SK-N-SH (cell line): ENCODE data around the gene GALNT12. TPM values are rescaled to one million over a fixed set of nuclear protein-coding genes. Genes with fewer than 3 reads are reported as not detected.

Experiments used
- CTCF ChIA-PET: fragments of 300-600, 350-600 bp; formaldehyde crosslinking; extraction: SDS; loops from one replicate; lab custom pipeline; 2021; lab: Yijun Ruan, JAX
- POLR2A ChIA-PET: fragments of 350-600 bp; sonication (Branson Sonifier 250); formaldehyde crosslinking; extraction: SDS; loops from one replicate; lab custom pipeline; 2020; ENCODE audit warnings: antibody characterized with exemption, inconsistent platforms; lab: Yijun Ruan, JAX
- DNase-seq: peaks from one replicate; pipeline ENCODE4 v3.0.0; 2012
- H2AFZ ChIP-seq: fragments of 200-600 bp; sonication (generic); 2 replicates; pipeline ENCODE4 v1.8.1; 2016; ENCODE audit warnings: antibody characterized with exemption, mild to moderate bottlenecking, low read depth
- H3F3A ChIP-seq: fragments of 200-600 bp; sonication (generic); replicated peaks from 2 replicates; pipeline ENCODE3; 2016; ENCODE audit warnings: antibody characterized with exemption, mild to moderate bottlenecking; ENCODE audit not compliant: insufficient read depth
- H3K27ac ChIP-seq, 2 experiments: fragments of 200-500 bp in 1 of 2; fragments of 200-600 bp in 1 of 2; sonication (Bioruptor generic) in 1 of 2; sonication (generic), shearing (Covaris generic) in 1 of 2; 2 replicates each; pipeline versions ENCODE4 v1.5.1 to v1.6.1; 2014 to 2016; ENCODE audit warnings: low read depth in 2 of 2, inconsistent platforms in 1 of 2, low read length in 1 of 2, mild to moderate bottlenecking in 1 of 2, mixed read lengths in 1 of 2
- H3K27me3 ChIP-seq: fragments of 200-600 bp; sonication (generic), shearing (Covaris generic); 2 replicates; pipeline ENCODE4 v1.6.1; 2016; ENCODE audit warnings: mixed run types; ENCODE audit not compliant: insufficient read depth
- H3K36me3 ChIP-seq, 2 experiments: fragments of 200-500 bp in 1 of 2; fragments of 200-600 bp in 1 of 2; sonication (Bioruptor generic) in 1 of 2; sonication (generic) in 1 of 2; replicated peaks in 1 of 2; 2 replicates each; pipeline versions ENCODE3 to v1.5.1; 2014 to 2016; ENCODE audit warnings: low read length in 1 of 2, mild to moderate bottlenecking in 1 of 2; ENCODE audit not compliant: insufficient read depth in 2 of 2, control insufficient read depth in 1 of 2
- H3K4me1 ChIP-seq, 2 experiments: fragments of 200-500 bp in 1 of 2; fragments of 200-600 bp in 1 of 2; sonication (Bioruptor generic) in 1 of 2; sonication (generic), shearing (Covaris generic) in 1 of 2; 2 replicates each; pipeline versions ENCODE4 v1.5.1 to v1.6.1; 2014 to 2016; ENCODE audit warnings: low read depth in 1 of 2, low read length in 1 of 2, mixed run types in 1 of 2; ENCODE audit not compliant: insufficient read depth in 2 of 2, control insufficient read depth in 1 of 2
- H3K4me2 ChIP-seq: fragments of 200-600 bp; sonication (generic), shearing (Covaris generic); 2 replicates; pipeline ENCODE4 v1.6.1; 2017; ENCODE audit warnings: mixed run types
- H3K4me3 ChIP-seq, 2 experiments: fragments of 200-500 bp in 1 of 2; fragments of 200-600 bp in 1 of 2; sonication (Bioruptor generic) in 1 of 2; sonication (generic), shearing (Covaris generic) in 1 of 2; 2 replicates each; pipeline versions ENCODE4 v1.5.1 to v1.8.1; 2014 to 2016; ENCODE audit warnings: low read depth in 2 of 2, inconsistent platforms in 1 of 2, low read length in 1 of 2, mild to moderate bottlenecking in 1 of 2, mixed read lengths in 1 of 2, moderate library complexity in 1 of 2
- H3K79me2 ChIP-seq: fragments of 200-600 bp; sonication (generic); 2 replicates; pipeline ENCODE4 v1.8.1; 2017; ENCODE audit warnings: mild to moderate bottlenecking; ENCODE audit not compliant: insufficient read depth
- H3K9ac ChIP-seq: fragments of 200-600 bp; sonication (generic); 2 replicates; pipeline ENCODE4 v1.6.1; 2017; ENCODE audit warnings: mixed run types
- H3K9me2 ChIP-seq: fragments of 200-600 bp; sonication (generic); 2 replicates; pipeline ENCODE4 v1.6.1; 2017; ENCODE audit warnings: mixed run types
- H3K9me3 ChIP-seq: fragments of 200-600 bp; sonication (generic); 2 replicates; pipeline ENCODE4 v1.6.1; 2017; ENCODE audit warnings: mixed run types, mild to moderate bottlenecking, moderate library complexity
- H4K20me1 ChIP-seq: fragments of 200-600 bp; sonication (generic); 2 replicates; pipeline ENCODE4 v1.6.1; 2017; ENCODE audit warnings: mild to moderate bottlenecking, mixed run types; ENCODE audit not compliant: insufficient read depth
- JUND ChIP-seq: IDR thresholded peaks from 2 replicates; pipeline ENCODE4 v1.4.0; 2012
- MXI1 ChIP-seq: IDR thresholded peaks from 2 replicates; pipeline ENCODE4 v1.6.1; 2012; ENCODE audit warnings: mild to moderate bottlenecking, low read depth, low read length, improper control_type of control experiment
- NFIC ChIP-seq: IDR thresholded peaks from 2 replicates; pipeline ENCODE4 v1.4.0; 2012; ENCODE audit warnings: borderline replicate concordance
- YY1 ChIP-seq: IDR thresholded peaks from 2 replicates; pipeline ENCODE4 v1.4.0; 2012; ENCODE audit warnings: low read depth, mild to moderate bottlenecking
- WGBS: methylation state at CpG from one replicate; pipeline ENCODE4 v1.1.6; 2017; ENCODE audit warnings: low lambda C conversion rate; 5-methylcytosine and 5-hydroxymethylcytosine counted together
- polyA plus RNA-seq, 3 experiments: library from polyadenylated mRNA; depleted of rRNA; stranded (reverse); fragments of >200 nt; gene quantifications; 2 replicates each; pipeline ENCODE4 v1.2.3, GENCODE V29; 2012
- TF ChIP-seq, protein P1 (sequence below): fragments of 200-600 bp; sonication (generic); IDR thresholded peaks from 2 replicates; pipeline ENCODE4 v1.6.1; 2017; ENCODE audit warnings: antibody characterized with exemption, mild to moderate bottlenecking, moderate library complexity

Gene GALNT12
- polyA plus RNA-seq, 1 of the 3 experiments (the other 2 are of a cell fraction) = 7.4 TPM

DNA sequence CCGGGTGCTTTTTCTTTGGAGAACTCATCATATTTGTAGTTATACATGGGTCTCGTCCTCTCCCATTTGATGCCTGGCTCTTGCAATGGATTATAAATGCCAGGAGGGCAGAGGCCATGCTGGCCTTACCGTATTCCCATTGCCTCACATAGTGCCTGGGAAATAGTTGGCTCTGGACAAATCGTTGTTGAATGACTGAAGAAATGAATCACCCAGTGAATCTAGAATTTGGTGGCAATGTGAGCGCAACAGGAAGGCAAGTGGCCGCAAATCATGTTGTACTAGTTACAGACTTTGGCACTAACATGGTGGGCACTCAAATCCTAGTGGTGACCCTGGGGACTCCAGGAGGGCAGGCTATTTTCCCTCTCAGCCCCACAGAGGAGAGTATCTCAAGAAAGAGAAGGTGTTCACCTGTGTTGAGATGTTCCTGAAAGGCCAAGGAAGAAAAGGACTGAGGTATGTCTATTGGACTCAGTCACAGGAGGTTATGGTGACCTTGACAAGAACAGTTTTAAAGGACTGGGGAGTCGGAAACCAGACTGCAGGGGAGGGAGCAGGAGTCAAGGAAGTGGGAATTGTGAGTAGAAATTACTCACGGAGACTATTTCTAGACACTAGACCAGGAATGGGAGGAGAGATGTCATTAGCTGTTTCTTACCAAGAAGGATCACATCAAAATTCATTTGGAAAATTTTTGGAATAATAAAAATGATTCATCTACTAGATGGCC lies 74.5 kb downstream of the GALNT12 start:
- TF ChIP-seq JUND (no peak), YY1 (no peak)
- TF ChIP-seq, protein P1, sequence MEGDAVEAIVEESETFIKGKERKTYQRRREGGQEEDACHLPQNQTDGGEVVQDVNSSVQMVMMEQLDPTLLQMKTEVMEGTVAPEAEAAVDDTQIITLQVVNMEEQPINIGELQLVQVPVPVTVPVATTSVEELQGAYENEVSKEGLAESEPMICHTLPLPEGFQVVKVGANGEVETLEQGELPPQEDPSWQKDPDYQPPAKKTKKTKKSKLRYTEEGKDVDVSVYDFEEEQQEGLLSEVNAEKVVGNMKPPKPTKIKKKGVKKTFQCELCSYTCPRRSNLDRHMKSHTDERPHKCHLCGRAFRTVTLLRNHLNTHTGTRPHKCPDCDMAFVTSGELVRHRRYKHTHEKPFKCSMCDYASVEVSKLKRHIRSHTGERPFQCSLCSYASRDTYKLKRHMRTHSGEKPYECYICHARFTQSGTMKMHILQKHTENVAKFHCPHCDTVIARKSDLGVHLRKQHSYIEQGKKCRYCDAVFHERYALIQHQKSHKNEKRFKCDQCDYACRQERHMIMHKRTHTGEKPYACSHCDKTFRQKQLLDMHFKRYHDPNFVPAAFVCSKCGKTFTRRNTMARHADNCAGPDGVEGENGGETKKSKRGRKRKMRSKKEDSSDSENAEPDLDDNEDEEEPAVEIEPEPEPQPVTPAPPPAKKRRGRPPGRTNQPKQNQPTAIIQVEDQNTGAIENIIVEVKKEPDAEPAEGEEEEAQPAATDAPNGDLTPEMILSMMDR = peak; percentile 22
- TF ChIP-seq, all 33 proteins: peak for 1
- H3K4me1 ChIP-seq = no peaks in the 10 kb centered on the region; a peak in 1 of 4 replicates
- H3K27me3 ChIP-seq = no peaks in the 10 kb centered on the region; the same call in 1 of the 2 replicates

DNA sequence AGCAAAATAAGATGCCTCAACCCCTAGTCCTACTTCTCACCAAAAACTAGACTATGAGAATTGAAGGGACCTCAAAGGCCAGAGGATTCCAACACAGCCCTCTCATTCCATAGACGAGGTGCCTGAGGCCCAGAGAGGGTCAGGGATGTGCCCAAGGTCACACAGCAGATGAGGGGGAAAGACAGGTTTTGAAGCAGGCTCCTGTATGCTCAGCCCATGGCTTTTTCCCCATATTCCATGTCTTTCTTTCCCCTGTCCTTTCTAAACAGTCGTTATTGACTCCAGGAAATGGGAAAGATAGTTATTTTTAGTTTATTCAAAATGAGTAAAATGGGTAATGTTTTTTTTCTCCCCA lies 75.1 kb downstream of the GALNT12 start:
- peaks cover 3% of the 10 kb centered on the region for H3F3A ChIP-seq
- no peaks in the 10 kb centered on the region for H3K36me3 ChIP-seq
- ChIA-PET CTCF (no interaction called here), POLR2A (no interaction called here)
- H3K4me1 ChIP-seq = no peaks in the 10 kb centered on the region; a peak in 1 of 4 replicates
- no peak overlapping the region for H3K9ac ChIP-seq
- no peaks in the 10 kb centered on the region; the same call in 1 of the 2 replicates for H3K27me3 ChIP-seq
- H3K4me2 ChIP-seq = no peak overlapping the region
- no peaks in the 10 kb centered on the region for H3K9me2 ChIP-seq
- H4K20me1 ChIP-seq = no peaks in the 10 kb centered on the region
- no peak overlapping the region for H2AFZ ChIP-seq
- peak overlapping the region in 1 of 2 experiments; percentile 49; a peak in 2 of 4 replicates for H3K27ac ChIP-seq
- DNase-seq = no peak
- H3K4me3 ChIP-seq = no peak overlapping the region
- no peaks in the 10 kb centered on the region for H3K9me3 ChIP-seq
- no peaks in the 10 kb centered on the region for H3K79me2 ChIP-seq
- 4% methylated on average over 2 of the region's 2 CpGs for WGBS
- TF ChIP-seq NFIC = no peak

More for the DNA sequence above, 74.5 kb downstream of the GALNT12 start:
- H3K9ac ChIP-seq = no peak overlapping the region
- no peak for DNase-seq
- H3K9me3 ChIP-seq = no peaks in the 10 kb centered on the region
- no peak overlapping the region for H3K4me3 ChIP-seq
- no peak overlapping the region for H3K4me2 ChIP-seq
- H3K79me2 ChIP-seq = no peaks in the 10 kb centered on the region
- peaks cover 3% of the 10 kb centered on the region for H3F3A ChIP-seq
- no peaks in the 10 kb centered on the region for H3K36me3 ChIP-seq
- WGBS = 45% methylated on average over 8 of the region's 8 CpGs
- H3K27ac ChIP-seq = peak overlapping the region in 1 of 2 experiments; percentile 49; a peak in 2 of 4 replicates
- no peaks in the 10 kb centered on the region for H3K9me2 ChIP-seq
- no peak overlapping the region for H2AFZ ChIP-seq
- CTCF ChIA-PET = no interaction called here
- H4K20me1 ChIP-seq = no peaks in the 10 kb centered on the region
- POLR2A ChIA-PET = no interaction called here

DNA sequence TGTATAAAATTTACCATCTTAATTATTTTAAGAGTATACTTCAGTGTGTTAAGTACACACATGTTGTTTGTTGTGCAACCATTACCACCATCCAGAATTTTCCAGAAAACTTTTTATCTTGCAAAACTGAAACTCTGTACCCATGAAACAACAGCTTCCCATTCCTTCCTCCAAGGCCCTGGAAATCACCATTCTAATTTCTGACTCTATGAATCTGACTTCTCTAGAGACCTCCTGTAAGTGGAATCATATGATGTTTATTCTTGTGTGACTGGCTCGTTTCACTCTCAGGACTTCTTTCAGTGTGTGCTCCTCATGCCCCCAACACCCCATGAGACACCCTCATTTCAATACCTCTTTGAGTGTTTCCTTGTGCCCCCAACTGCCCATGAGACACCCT lies 75.8 kb downstream of the GALNT12 start:
- H4K20me1 ChIP-seq = no peaks in the 10 kb centered on the region
- H3K4me2 ChIP-seq = no peak overlapping the region
- ChIA-PET CTCF (no interaction called here), POLR2A (no interaction called here)
- 0% methylated on average over 1 of the region's 1 CpG for WGBS
- H3K4me1 ChIP-seq = no peaks in the 10 kb centered on the region; a peak in 1 of 4 replicates
- peaks cover 3% of the 10 kb centered on the region for H3F3A ChIP-seq
- no peak for TF ChIP-seq MXI1
- H3K9me3 ChIP-seq = no peaks in the 10 kb centered on the region
- H3K9ac ChIP-seq = no peak overlapping the region
- H3K36me3 ChIP-seq = no peaks in the 10 kb centered on the region
- H2AFZ ChIP-seq = no peak overlapping the region
- H3K4me3 ChIP-seq = no peak overlapping the region
- peak overlapping the region in 1 of 2 experiments; percentile 49; a peak in 1 of 4 replicates for H3K27ac ChIP-seq
- no peaks in the 10 kb centered on the region; the same call in 1 of the 2 replicates for H3K27me3 ChIP-seq
- no peaks in the 10 kb centered on the region for H3K79me2 ChIP-seq
- no peaks in the 10 kb centered on the region for H3K9me2 ChIP-seq
- DNase-seq = no peak
